ENCODE data around the gene ZNF408. TPM values are rescaled to one million over a fixed set of nuclear protein-coding genes. Genes with fewer than 3 reads are reported as not detected.
"Not testable (repeated sequence)": the region's sequence is repeated elsewhere in the genome, so short reads cannot be mapped to it uniquely, and the experiment has no call there.

Gene ZNF408
- total RNA-seq, 4 donors from 2014 or later = 4.3 to 12.2 (median 7.9) TPM

- no peak for ATAC-seq (ENCODE audit: low FRiP score)
- TF ChIP-seq CTCF (IDR thresholded peaks at IDR 0.05) = no peak
- no peak for DNase-seq (ENCODE audit: low spot score)
Measured at GRCh38 chr11:46697303-46697702, 3.5 kb upstream of the ZNF408 start.

- DNase-seq (ENCODE audit: low spot score) = no peak
- no peak for TF ChIP-seq CTCF (IDR thresholded peaks at IDR 0.05)
- ATAC-seq (ENCODE audit: low FRiP score) = no peak
Measured at GRCh38 chr11:46697723-46698122, 3.1 kb upstream of the ZNF408 start.

- ATAC-seq (ENCODE audit: low FRiP score) = no peak
- no peak for TF ChIP-seq CTCF (IDR thresholded peaks at IDR 0.05)
- no peak for DNase-seq (ENCODE audit: low spot score)
Measured at GRCh38 chr11:46698597-46698996, 2.2 kb upstream of the ZNF408 start.

- DNase-seq (ENCODE audit: low spot score) (no peak), ATAC-seq (ENCODE audit: low FRiP score) (no peak)
- TF ChIP-seq CTCF (IDR thresholded peaks at IDR 0.05) = no peak
Measured at GRCh38 chr11:46701078-46701654, 335 bp downstream of the ZNF408 start.

GRCh38 chr11:46705070-46705688 is 4.3 kb downstream of the ZNF408 start:
- no peak for TF ChIP-seq CTCF (IDR thresholded peaks at IDR 0.05)
- no peak for DNase-seq (ENCODE audit: low spot score)
- no peak for ATAC-seq (ENCODE audit: low FRiP score)

- ATAC-seq (ENCODE audit: low FRiP score) (no peak), DNase-seq (ENCODE audit: low spot score) (no peak)
- TF ChIP-seq CTCF (IDR thresholded peaks at IDR 0.05) = no peak
Measured at GRCh38 chr11:46706886-46707285, 6.1 kb downstream of the ZNF408 start.

GRCh38 chr11:46709351-46709750 is 8.5 kb downstream of the ZNF408 start:
- not testable (repeated sequence) for ATAC-seq (ENCODE audit: low FRiP score); DNase-seq (ENCODE audit: low spot score)

Data from omental fat pad (tissue), 4 donors.